ENCODE results near the gene ERVFRD-1.

DNA sequence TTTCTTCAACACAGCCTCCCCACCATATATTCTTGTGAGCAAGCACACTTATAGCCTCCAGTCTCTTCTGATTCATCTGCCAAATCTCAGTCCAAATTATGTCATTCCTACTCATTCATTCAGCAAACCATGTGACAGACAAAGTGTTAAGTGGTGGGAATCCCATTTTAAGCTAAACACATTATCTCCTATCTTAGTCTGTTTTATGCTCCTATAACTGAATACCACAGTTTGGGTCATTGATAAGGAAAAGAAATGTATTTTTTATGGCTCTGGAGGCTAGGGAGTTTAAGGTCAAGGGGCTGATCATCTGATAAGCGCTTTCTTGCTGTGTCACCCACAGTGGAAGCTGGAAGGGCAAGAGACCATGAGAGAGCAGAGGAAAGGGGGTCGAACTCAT lies 41.8 kb downstream of the ERVFRD-1 start:
- TF ChIP-seq, protein P1, sequence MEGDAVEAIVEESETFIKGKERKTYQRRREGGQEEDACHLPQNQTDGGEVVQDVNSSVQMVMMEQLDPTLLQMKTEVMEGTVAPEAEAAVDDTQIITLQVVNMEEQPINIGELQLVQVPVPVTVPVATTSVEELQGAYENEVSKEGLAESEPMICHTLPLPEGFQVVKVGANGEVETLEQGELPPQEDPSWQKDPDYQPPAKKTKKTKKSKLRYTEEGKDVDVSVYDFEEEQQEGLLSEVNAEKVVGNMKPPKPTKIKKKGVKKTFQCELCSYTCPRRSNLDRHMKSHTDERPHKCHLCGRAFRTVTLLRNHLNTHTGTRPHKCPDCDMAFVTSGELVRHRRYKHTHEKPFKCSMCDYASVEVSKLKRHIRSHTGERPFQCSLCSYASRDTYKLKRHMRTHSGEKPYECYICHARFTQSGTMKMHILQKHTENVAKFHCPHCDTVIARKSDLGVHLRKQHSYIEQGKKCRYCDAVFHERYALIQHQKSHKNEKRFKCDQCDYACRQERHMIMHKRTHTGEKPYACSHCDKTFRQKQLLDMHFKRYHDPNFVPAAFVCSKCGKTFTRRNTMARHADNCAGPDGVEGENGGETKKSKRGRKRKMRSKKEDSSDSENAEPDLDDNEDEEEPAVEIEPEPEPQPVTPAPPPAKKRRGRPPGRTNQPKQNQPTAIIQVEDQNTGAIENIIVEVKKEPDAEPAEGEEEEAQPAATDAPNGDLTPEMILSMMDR (IDR thresholded peaks at IDR 0.05), result no peak
- TF ChIP-seq POLR2A (IDR thresholded peaks at IDR 0.05; ENCODE audit: low read depth), result no peak

Data from esophagus muscularis mucosa (tissue), 3 donors.